Adipocyte (in vitro differentiated cells): ENCODE measurements around the gene NUTF2.
A peak's percentile ranks its signal among the peaks of the same experiment; 100 is the strongest.
"Not testable (repeated sequence)": the region's sequence is repeated elsewhere in the genome, so short reads cannot be mapped to it uniquely, and the experiment has no call there.

ENCODE experiments used
- DNase-seq: peaks from one replicate; pipeline ENCODE4 v3.0.0-alpha.2; 2015; ENCODE audit warnings: low read depth
- H3K27me3 ChIP-seq: replicated peaks from 2 replicates; pipeline ENCODE4 v1.7.0; 2013; ENCODE audit warnings: mild to moderate bottlenecking, low read length, moderate library complexity; ENCODE audit not compliant: control insufficient read depth, insufficient read depth
- H3K36me3 ChIP-seq: 2 replicates; pipeline ENCODE4 v1.7.0; 2013; ENCODE audit warnings: low read length, mild to moderate bottlenecking, moderate library complexity; ENCODE audit not compliant: control insufficient read depth, insufficient read depth, severe bottlenecking
- H3K4me1 ChIP-seq: 2 replicates; pipeline ENCODE4 v1.7.0; 2013; ENCODE audit warnings: mild to moderate bottlenecking, low read length, moderate library complexity; ENCODE audit not compliant: control insufficient read depth, insufficient read depth
- H3K4me3 ChIP-seq: 2 replicates; pipeline ENCODE4 v1.7.0; 2013; ENCODE audit warnings: mild to moderate bottlenecking, low read length, moderate library complexity
- H3K9ac ChIP-seq: 2 replicates; pipeline ENCODE4 v1.7.0; 2013; ENCODE audit warnings: mild to moderate bottlenecking, low read length, moderate library complexity
- H3K9me3 ChIP-seq: 2 replicates; pipeline ENCODE4 v1.7.0; 2013; ENCODE audit warnings: mild to moderate bottlenecking, low read length, moderate library complexity; ENCODE audit not compliant: control insufficient read depth

The NUTF2 gene

GRCh38 chr16:67814567-67814966 is 32.2 kb upstream of the NUTF2 start:
- H3K27me3 ChIP-seq, result no peaks in the 10 kb centered on the region
- H3K9me3 ChIP-seq, result no peaks in the 10 kb centered on the region
- no peak for DNase-seq
- H3K9ac ChIP-seq, result no peak overlapping the region
- no peaks in the 10 kb centered on the region for H3K4me1 ChIP-seq
- H3K4me3 ChIP-seq, result no peak overlapping the region
- H3K36me3 ChIP-seq, result no peaks in the 10 kb centered on the region

- Histone ChIP-seq H3K4me1 (no peaks in the 10 kb centered on the region), H3K4me3 (no peak overlapping the region), H3K9me3 (no peaks in the 10 kb centered on the region), H3K9ac (no peak overlapping the region), H3K27me3 (peaks cover 2% of the 10 kb centered on the region), H3K36me3 (no peaks in the 10 kb centered on the region)
- no peak for DNase-seq
Observed at GRCh38 chr16:67820608-67821259, 26.0 kb upstream of the NUTF2 start.

DNA sequence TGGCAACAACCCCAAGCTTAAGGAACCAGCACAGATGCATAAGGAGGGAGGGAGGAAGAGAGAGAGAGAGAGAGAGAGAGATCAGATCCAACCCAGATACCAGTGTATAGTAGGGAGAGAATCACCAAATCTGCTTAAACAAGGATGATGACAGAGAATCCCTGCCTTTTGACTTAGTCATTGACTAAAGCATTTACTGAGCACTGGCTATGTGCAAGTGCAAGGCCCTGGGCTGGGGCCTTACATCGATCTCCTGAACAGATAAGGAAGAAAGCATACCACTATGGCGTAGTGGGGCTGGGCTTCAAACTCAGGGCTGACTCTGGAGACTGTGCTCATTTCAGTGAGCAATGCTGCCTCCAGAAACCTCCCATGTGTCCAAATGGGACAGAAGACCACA is 24.2 kb upstream of the NUTF2 start:
- peak; percentile 36 for DNase-seq
- no peak overlapping the region for H3K4me3 ChIP-seq
- peaks cover 13% of the 10 kb centered on the region for H3K36me3 ChIP-seq
- no peaks in the 10 kb centered on the region for H3K4me1 ChIP-seq
- no peaks in the 10 kb centered on the region for H3K9me3 ChIP-seq
- H3K9ac ChIP-seq, result no peak overlapping the region
- peaks cover 2% of the 10 kb centered on the region for H3K27me3 ChIP-seq

DNA sequence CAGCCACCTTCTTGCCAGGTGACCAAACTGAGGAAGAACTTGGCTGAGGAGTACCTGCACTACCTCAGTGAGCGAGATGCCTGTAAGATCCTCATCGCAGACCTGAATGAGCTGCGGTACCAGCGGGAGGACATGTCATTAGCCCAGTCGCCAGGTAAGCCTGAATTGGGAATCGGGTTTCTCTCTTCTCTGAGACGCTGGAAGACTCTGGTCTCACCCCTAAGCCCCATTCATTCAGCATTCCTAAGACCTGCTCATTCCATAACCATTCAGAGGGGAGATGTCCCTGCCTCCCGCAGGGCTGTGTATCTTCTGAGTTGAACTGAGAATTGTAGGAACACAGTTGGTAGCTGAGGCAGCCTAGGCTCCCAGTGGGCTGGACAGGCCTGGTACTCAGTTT is 21.6 kb upstream of the NUTF2 start:
- Histone ChIP-seq H3K9me3 (no peaks in the 10 kb centered on the region), H3K4me3 (no peak overlapping the region), H3K27me3 (peaks cover 2% of the 10 kb centered on the region), H3K4me1 (no peaks in the 10 kb centered on the region), H3K36me3 (peaks cover 39% of the 10 kb centered on the region), H3K9ac (no peak overlapping the region)
- no peak for DNase-seq

GRCh38 chr16:67825906-67826305 is 20.8 kb upstream of the NUTF2 start:
- no peak overlapping the region for H3K9ac ChIP-seq
- no peaks in the 10 kb centered on the region for H3K9me3 ChIP-seq
- peaks cover 2% of the 10 kb centered on the region for H3K27me3 ChIP-seq
- H3K4me3 ChIP-seq, result no peak overlapping the region
- no peak for DNase-seq
- H3K4me1 ChIP-seq, result no peaks in the 10 kb centered on the region
- H3K36me3 ChIP-seq, result peaks cover 45% of the 10 kb centered on the region

DNA sequence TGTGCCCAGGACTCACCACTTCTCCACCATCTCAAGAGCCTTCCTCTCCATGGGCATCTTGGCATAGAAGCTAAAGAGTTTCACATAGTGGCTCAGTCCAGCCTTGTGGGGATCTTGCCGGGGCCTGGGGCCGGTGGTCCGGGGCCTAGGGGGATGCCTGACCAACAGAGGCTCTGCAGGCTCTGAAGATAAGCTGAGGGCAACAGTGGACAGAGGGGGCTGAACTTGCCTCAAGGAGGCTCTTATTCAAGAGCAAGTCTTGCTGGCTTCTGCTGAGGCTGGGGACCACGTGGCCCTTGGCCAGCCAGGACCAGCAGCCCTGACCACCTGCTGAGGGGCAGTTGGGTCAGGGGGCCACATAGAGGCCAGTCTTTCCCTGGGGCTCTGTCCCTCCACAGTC is 18.1 kb upstream of the NUTF2 start:
- Histone ChIP-seq H3K36me3 (peaks cover 59% of the 10 kb centered on the region), H3K27me3 (peaks cover 2% of the 10 kb centered on the region), H3K9ac (no peak overlapping the region), H3K4me3 (no peak overlapping the region), H3K4me1 (peaks cover 9% of the 10 kb centered on the region), H3K9me3 (no peaks in the 10 kb centered on the region)
- no peak for DNase-seq

DNA sequence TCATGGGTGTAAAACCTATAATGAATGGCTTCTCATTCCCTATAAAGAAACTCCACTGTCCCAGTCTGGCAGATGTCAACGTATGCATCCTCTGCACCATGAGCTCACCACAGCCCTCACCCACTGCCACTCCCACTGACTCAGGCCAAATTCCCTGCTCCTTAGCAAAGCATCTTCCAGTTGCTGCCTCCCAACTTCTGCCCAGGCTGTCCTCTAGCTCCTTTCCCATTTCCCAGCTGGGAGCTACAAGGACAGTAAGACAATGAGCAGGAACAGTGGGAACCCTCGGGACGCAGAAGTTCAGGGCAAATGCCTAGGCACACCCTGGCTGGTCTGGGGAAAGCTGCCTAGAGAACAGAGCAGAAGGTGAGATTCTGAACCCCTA is 13.7 kb upstream of the NUTF2 start:
- DNase-seq, result peak; percentile 69
- Histone ChIP-seq H3K27me3 (no peaks in the 10 kb centered on the region), H3K36me3 (peaks cover 41% of the 10 kb centered on the region), H3K9ac (peak overlapping the region; percentile 95), H3K4me3 (peak overlapping the region; percentile 90), H3K9me3 (no peaks in the 10 kb centered on the region), H3K4me1 (peaks cover 13% of the 10 kb centered on the region)

DNA sequence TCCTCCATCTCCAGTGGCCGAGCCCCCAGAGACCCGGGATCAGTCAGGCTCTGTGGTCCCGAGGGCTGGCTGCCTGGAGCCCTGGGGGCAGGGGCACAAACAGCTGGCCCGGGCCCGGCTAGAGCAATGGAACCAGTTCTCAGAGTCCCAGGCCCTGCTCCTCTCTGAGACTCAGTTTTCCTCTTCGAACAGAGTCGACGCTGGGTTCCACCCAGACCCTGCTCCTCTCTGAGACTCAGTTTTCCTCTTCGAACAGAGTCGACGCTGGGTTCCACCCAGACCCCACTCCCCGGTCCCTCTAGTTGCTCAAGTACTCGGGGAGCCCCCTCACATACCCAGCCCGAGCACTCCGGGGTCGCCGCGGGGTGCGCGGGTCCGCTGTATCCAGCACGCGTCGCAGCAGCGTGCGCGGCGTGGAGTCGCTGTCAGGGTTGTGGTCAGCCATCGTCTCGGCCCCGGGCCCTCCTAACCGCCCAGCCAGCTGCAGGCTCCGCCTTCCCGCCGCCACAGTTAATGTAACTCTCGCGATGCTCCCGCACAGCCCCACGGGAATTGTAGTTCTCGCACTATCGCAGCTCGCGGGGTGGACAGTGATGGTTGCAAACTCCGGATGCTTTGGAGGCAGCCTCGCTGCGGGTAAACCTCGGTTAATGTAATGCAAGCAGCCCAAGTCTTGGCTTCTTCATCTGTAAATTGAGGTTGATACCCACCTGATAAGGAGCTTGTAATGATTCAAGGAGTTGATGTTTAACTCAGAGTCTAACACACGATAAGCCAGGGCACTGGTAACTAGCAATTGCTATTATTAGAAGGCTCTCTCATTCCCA is 13.1 kb upstream of the NUTF2 start:
- Histone ChIP-seq H3K9ac (peak overlapping the region; percentile 95), H3K4me1 (peaks cover 13% of the 10 kb centered on the region), H3K9me3 (no peaks in the 10 kb centered on the region), H3K27me3 (no peaks in the 10 kb centered on the region), H3K36me3 (peaks cover 35% of the 10 kb centered on the region), H3K4me3 (peak overlapping the region; percentile 90)
- peak; percentile 98 for DNase-seq

DNA sequence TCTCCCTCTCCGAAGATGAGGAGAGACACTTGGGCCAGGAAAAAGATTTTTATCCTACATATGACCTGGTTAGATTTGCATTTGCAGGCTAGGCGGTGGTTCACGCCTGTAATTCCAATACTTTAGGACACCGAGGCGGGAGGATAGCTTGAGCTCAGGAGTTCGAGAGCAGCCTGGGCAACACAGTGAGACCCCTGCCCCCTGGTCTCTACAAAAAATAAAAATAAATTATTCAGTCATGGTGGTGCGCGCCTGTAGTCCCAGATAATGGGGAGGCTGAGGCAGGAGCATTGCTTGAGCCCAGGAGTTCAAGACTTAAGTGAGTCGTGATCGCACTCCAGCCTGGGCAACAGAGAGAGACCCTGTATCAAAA is 12.5 kb upstream of the NUTF2 start:
- H3K36me3 ChIP-seq, result peaks cover 29% of the 10 kb centered on the region
- H3K4me3 ChIP-seq, result peak overlapping the region; percentile 90
- no peak for DNase-seq
- H3K27me3 ChIP-seq, result no peaks in the 10 kb centered on the region
- H3K4me1 ChIP-seq, result peaks cover 13% of the 10 kb centered on the region
- H3K9me3 ChIP-seq, result no peaks in the 10 kb centered on the region
- peak overlapping the region; percentile 95 for H3K9ac ChIP-seq

DNA sequence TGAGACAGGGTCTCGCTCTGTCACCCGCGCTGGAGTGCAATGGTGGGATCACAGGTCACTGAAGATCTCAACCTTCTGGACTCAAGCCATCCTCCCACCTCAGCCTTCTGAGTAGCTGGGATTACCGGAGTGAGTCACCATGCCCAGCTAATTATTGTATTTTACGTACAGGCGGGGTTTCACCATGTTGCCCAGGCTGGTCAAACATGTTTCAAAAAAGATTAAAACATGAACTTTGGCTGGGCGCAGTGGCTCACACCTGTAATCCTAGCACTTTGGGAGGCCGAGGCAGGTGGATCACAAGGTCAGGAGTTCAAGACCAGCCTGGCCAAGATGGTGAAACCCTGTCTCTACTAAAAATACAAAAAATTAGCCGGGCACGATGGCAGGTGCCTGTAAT is 9.5 kb upstream of the NUTF2 start:
- not testable (repeated sequence) for H3K27me3 ChIP-seq, H3K9me3 ChIP-seq, H3K36me3 ChIP-seq, H3K9ac ChIP-seq, H3K4me3 ChIP-seq, DNase-seq
- H3K4me1 ChIP-seq, result peaks cover 13% of the 10 kb centered on the region

DNA sequence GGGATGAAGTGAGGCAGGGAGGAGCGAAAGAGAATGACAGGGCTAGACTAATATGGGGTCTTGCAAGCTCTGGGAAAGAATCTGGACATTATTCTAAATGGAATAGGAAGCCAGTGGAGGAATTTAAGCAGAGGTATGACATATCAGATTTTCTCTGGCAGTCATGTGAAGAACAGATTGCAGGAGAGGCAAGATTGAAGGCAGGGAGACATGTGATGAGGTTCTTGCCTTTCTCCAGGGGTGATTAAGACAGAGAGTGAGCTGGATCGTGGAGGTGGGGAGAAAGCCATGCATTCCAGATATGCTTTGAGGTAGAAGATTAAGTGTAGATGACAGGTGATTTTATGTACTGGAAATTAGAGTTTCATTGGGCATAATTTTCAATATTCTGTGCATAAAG is 8.9 kb upstream of the NUTF2 start:
- Histone ChIP-seq H3K4me1 (peaks cover 9% of the 10 kb centered on the region), H3K9ac (no peak overlapping the region), H3K9me3 (no peaks in the 10 kb centered on the region), H3K27me3 (no peaks in the 10 kb centered on the region), H3K36me3 (no peaks in the 10 kb centered on the region), H3K4me3 (no peak overlapping the region)
- no peak for DNase-seq
